HG03571 (cell line): ENCODE data around the gene ACIN1.
A peak's percentile ranks its signal among the peaks of the same experiment; 100 is the strongest.
"Not testable (repeated sequence)": the region's sequence is repeated elsewhere in the genome, so short reads cannot be mapped to it uniquely, and the experiment has no call there.

Source experiments
- ATAC-seq: cut with Tn5 transposase; IDR thresholded peaks from one replicate; pipeline ENCODE4 v1.9.1; 2021; ENCODE audit not compliant: unreplicated experiment

Gene ACIN1

DNA sequence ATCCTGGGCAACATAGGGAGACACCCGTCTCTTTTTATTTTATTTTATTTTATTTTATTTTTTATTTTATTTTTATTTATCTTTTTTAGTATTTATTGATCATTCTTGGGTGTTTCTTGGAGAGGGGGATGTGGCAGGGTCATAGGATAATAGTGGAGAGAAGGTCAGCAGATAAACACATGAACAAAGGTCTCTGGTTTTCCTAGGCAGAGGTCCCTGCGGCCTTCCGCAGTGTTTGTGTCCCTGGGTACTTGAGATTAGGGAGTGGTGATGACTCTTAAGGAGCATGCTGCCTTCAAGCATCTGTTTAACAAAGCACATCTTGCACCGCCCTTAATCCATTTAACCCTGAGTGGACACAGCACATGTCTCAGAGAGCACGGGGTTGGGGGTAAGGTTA is 12.7 kb upstream of the ACIN1 start:
- ATAC-seq = not testable (repeated sequence)

DNA sequence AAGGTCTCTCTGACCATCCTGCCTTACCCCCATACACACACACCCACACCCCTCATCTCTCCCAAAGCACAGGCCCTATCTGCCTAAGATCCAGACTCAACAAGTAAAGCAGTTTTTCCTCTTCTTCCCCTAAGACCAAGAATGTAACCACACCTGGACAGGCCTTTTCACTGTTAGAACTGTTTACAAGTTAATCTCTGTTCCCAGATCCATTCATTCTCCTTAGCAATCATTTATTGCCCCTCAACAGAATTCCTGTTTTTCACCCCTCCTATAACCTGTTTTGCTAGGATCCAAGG is 11.8 kb upstream of the ACIN1 start:
- ATAC-seq = no peak

DNA sequence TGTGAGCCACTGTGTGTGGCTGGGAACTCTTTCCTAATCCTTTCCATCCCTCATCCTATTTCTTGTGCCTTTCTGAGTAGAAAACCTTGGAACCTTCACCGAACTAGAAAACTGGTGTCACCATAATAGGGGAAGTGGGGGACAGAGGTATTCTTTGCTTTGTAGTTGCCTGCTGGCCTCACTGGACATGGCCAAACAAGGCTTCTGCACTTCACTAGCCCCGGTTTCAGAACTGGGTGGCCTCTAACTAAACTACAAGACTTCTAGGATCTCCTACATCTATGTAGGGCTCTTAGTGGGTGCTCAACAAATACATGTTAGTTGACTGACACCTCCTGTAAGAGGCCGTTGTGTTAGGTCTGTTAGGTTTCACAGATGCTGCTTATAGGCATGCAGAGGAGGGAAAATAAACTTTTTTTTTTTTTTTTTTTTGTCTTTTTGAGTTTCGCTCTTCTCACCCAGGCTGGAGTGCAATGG is 10.4 kb upstream of the ACIN1 start:
- ATAC-seq = no peak

DNA sequence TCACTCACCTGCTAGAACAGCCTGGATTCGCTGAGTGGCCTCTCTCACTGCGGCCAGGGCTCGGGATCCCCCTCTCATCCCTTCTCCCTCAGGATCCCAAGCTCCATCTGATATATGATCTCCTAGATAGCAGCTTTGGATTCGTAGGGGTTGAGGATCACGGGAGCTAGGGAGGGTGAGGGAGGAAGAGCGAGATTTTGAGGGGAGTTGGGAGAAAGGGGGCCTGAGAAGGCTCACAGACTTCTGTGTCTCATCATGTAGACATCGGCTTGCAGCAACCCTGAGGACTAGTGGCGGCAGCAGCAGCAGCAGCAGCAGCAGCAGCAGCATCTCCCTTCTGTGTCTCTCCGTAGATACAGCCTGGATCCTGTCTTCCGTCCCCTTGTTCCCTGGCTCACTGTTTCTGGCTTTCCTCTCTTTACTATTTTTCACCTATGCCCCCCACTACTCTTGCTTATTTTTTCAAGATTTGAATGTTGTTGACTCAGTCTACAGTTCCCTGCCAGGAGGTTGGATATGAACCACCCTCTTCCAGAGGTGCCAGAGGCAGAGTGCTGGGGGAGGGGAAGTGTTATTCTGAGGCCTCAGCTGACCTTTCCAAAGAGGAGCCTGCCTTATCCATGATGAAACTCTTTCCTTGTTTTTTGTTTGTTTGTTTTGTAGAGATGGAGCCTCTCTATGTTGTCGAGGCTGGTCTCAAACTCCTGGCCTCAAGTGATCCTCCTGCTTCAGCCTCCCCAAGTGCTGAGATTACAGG is 9.8 kb upstream of the ACIN1 start, which contains the start of gene CIROP:
Gene CIROP, minus strand, starts transcription at position 399 of the 757 bp plus-strand sequence. Its CDS starts 69 bp downstream, at position 330.
- ATAC-seq = no peak

DNA sequence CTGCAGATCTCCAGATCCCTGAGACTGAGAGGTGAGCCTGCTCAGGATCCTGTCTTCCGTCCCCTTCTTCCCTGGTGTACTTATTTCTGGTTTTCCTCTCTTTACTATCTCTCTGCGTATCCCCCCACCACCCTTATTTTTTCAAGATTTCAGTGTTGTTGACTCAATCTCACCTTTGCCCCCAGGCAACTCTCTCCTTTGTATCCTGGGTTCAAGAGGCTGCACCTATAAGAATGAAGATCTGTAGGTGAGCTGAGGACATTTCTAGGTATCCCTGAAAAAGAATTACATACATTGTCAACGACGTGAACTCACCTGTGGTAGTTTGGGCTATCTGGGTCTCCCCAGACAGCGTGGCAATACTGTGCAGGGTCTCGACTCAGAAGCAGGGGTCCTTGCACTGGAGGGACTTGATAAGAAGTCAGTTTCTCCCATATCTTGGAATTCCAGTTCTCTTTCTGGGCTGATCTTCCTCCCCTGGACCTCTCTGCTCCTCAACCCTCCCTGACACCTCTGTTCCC is 9.2 kb upstream of the ACIN1 start:
- ATAC-seq = no peak

DNA sequence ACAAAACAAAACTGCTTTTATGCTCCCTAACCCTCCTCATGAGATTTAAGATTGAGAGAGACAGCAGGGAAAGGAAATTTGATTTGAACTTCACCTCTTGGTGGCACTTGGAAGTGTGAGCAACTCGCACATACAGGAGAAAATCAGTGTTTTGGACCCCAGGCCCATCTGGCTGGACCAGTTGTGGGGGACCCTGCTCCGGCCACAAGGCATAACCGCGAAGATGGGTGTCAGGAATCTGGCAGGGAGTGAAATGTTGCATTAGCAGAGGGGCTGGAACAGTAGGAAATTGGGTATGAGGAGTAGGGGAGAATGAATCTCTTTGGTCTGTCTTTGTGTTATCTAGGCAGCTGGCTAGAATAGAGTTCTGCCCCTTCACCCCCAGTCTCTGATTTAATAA is 8.6 kb upstream of the ACIN1 start:
- no peak for ATAC-seq

DNA sequence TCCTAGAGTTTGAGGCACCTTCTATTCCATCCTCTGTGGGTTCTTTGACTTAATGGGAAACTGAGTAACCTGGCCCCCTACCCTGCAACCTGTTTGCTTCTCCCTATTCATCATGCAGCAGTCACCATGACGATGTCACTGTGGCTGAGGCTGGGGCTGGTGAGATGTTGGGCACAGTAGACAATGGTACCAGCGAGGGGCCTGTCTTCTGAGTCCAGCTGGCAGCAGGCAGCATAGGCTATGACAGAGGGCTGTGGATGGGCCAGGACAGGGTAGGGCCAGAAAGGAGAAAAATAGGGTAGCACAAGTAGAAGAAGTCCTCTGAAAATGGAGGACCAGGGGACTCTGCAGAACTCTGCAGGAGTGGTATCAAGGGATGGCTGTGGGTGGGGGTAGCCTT is 7.9 kb upstream of the ACIN1 start:
- ATAC-seq = no peak

DNA sequence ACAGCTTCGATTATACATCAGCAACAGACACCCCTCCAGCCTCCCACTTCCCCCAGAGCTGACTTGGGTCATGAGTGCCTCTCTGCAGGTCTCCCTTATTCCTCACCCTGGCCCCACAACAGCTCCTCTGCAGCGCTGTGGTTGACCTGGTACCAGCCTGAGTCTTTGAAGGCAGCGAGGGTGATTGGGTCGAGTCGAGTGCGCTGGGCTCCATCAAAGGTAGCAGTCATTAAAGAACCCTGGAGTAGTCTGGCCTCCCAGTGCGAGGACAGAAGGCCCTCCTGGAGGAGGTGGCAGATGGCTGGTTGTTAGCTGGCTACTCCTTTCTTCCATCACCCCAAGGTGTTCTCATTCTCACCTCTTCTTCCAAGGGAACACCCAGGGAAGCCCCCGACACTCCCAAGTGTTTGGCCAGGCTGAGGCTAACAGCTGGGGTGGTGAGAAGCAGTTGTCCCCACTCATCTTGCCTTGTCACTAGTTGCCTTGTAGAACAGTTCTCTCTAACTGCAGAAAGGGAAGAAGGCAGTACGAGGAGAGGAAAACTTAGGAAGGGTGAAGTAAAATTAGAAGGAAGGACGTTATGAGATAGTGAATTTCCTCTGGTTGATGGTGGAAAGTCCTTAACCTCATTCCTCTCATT is 7.2 kb upstream of the ACIN1 start:
- ATAC-seq = no peak

DNA sequence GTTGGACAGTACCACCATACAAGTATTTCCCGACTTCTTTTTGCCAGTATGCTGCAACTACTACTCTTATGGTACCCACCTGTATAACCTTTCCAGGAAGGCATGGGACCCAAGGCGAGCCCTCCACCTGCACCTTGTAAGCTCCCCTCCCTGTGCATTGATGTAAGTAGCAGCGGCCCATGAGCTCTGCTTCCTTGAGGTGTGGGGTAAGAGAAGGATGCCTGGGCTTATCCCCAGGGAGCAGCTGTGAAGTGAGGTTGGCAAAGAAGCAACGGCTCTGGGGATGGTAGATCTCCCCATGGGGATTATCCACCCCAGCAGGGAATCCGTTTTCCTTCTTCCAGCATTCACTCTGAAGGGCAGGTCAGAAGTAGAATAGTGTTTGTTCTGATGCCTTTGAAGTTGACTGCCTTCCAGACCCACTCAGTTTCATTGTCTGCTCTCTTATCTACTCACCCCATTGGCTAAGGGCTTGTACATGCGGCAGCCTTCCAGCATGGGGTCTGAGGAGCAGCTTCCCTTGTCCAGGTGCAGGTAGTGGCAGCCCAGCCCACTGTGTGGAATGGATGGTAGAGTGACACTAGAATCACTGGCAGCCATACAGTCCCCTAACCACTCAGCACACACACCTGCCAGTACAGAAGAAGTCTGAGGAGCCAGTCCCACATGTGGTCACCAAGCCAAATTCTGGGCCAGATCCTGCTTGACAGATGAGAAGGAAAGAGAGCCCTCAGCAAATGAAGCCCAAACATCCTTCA is 6.5 kb upstream of the ACIN1 start:
- ATAC-seq = no peak

DNA sequence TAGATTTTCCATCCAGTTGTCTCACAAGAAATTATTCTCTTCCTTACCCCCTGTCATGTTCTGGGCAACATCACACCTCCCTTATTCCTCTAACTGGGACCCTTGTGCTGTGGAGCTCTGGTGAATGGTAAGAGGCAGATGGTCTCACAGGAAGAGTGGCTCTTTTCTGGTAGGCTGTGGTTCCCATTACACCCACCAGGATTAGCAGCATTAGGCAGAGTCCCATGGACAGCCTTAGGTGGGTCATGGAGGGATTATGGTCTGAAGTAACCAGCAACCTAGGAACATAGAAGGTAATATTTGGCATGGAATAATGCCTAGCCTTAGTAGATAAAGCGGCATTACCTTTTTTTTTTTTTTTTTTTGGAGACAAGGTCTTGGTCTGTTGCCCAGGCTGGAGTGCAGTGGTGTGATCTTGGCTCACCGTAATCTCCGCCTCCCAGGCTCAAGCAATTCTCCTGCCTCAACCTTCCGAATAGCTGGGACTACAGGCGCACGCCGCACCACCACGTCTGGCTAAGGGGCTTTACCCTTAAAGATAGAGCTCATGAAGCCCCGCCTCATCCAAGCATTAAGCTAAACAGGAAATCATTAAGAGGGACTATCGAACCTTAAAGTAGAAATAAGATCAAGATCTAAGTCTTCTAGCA is 4.4 kb upstream of the ACIN1 start:
- ATAC-seq = no peak

DNA sequence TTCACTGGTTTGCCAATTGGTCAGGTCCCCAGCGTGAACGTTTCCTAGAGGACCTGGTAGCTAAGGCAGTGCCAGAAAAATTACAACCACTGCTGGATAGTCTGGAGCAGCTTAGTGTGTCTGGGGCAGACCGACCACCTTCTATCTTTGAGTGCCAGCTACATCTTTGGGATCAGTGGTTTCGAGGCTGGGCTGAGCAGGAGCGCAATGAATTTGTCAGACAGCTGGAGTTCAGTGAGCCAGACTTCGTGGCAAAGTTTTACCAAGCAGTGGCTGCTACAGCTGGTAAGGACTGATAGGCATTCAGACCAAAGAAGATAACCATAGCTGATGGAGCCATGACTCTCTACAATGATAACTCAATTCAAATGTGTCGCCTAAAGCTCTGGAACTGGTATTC is 2.9 kb upstream of the ACIN1 start:
- ATAC-seq = no peak

DNA sequence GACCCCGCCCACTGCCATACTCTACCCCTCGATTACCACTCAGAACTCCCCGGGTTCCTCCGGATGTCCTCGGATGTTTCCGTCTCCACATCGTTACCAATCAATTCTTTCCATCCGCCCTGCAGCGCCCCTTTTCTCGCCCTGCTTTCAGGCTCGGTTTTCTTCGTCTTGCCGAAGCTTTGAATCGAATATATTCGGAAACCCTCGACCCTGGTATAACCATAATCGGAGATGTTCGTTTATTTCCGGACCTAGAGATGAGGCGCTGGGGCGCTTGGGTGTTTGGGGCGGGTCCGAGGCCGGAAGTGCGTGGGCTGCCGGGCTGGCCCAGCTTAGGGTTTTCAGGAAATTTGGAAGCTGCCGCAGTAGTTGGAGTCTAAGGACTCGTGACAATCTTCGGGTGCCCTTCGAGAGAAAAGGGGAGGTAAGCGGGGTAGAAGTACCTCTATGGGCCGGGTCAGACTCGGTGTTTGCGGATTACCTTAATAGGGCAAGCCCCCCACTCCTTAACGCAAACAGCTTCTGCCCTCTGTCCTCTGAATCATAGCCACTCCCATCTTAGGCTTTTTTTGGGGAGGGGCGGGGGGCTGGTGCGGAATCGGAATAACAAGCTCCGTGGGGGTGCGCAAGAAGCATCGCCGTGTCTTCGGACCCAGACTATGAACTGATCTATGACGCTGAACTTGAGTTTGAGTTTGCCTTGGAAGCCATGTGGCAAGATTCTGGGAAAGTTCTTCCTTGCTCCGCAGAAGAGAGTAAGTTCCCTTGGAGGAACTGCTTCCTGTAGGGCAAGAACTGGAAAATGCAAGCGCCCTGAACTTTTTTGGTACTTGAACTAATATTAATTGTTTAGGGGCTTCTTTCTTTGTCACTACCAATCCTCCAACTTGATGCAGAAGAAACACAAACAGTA is 516 bp upstream of the ACIN1 start, which contains the start of gene C14orf119:
Gene C14orf119, plus strand, starts transcription at position 310 of the 913 bp plus-strand sequence. CDS start 2,154 bp downstream, outside the sequence.
- ATAC-seq = peak; percentile 90

DNA sequence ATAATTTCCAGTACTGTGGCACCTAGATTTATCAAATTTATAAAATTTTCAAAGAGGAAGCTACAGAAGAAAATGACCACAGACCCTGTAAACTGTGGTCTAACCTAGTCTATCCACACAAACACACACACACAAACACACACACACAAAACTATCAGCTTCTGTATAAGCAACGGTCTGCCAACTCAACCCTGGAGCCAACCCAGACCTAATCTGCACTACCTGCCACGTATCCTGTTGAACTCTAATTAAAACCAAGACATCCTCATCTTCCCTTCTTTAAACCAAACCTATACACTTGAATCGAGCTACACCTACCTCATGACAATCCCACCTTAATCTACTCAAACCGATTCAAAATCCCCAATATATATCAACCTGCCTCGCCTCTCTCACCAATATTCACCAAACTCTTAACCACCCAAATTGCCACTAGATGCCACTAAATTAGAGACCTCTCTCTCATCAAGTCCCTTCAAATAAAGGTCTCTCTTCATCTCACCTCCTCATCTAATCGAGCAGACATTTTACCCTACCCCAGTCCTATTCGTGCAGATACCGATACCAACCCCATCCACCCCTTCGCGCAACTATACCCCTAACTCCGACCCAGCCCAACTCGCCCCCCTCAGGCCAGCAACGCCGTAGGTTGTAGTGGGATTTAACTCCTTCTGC is 808 bp downstream of the ACIN1 start:
- ATAC-seq = peak; percentile 14

DNA sequence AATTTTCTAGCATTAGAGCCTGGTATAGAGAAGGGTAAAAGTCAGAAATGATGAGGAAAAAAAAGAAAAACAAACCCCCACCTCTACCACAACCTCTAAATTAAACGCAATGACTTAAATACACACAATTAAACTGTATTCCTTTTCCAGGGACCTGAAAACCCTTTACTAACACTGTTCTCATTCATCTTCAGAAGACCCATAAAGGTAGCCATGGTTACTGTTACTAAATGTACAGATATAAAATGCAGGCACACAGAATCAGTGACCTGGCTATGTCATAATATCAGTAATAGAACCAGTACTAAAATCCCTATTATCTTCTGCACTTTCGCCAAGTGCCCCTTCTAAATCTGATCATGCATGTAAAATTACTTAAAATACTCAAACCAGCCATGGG is 1.4 kb downstream of the ACIN1 start:
- no peak for ATAC-seq

DNA sequence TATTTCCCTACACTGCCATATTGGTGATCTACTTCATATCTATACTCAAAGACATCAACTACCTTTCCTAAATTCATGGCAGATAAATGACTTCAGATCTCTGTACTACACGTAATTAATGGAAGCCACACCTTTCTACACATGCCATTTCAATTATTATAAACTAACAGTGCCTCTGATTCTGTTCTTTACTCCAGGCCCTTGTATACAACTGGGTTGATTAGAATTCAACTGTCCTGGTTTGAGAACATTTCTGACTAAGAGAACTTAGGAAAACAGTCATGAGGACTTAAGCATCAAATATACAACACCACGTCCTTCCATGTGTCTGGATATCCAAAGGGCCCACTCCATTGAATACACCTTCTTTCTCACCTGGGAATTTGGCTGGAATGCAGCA is 1.8 kb downstream of the ACIN1 start:
- no peak for ATAC-seq

DNA sequence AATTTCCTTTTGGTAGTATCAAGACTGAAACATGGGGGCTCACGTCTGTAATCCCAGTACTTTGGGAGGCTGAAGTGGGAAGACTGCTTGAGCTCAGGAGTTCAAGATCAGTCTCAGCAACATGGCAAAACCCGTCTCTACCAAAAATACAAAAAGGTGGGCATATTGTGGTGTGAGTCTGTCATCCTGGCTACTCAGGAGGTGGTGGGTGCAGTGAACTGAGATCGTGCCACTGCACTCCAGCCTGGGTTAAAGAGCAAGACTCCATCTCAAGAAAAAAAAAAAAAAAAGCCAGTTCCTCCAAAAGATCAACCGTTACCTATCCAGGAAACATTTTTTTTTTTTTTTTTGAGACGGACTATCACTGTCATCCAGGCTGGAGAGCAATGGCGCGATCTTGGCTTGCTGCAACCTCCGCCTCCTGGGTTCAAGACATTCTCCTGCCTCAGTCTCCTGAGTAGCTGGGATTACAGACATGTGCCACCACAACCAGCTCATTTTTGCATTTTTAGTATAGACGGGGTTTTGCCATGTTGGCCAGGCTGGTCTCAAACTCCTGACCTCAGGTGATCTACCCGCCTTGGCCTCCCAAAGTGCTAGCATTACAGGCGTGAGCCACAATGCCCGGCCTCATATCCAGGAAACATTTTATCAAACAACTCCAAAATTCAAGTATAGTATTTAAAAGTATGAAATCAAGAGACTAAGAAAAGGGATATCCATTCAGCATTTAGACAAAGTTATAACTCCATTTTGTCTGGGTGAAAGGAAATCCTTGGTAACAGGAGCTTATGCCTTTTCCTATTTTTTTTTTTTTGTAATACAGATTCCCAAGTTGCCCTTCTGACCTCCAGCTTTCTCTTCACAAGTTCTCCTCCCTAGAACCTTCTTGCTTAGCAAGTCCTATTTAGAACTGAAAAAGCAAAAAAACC is 3.4 kb downstream of the ACIN1 start:
- ATAC-seq = no peak

DNA sequence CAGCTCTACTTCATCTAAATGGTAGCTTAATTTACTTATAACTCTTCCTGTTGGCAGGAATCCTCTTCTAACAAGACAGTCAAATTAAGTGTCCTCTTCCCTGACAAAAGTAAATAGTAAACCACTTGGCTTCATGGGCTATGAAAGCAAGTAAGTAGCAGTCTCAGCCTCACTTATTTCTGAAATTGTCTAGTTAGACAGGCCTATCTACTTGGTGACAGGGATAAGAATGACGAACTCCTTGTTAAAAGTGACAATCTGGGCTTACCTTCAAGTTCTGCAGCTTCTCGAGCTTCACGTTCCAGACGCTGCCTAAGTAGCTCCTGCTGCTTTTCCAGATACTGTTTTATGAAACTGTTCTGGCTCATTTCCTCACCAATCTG is 4.7 kb downstream of the ACIN1 start:
- no peak for ATAC-seq

DNA sequence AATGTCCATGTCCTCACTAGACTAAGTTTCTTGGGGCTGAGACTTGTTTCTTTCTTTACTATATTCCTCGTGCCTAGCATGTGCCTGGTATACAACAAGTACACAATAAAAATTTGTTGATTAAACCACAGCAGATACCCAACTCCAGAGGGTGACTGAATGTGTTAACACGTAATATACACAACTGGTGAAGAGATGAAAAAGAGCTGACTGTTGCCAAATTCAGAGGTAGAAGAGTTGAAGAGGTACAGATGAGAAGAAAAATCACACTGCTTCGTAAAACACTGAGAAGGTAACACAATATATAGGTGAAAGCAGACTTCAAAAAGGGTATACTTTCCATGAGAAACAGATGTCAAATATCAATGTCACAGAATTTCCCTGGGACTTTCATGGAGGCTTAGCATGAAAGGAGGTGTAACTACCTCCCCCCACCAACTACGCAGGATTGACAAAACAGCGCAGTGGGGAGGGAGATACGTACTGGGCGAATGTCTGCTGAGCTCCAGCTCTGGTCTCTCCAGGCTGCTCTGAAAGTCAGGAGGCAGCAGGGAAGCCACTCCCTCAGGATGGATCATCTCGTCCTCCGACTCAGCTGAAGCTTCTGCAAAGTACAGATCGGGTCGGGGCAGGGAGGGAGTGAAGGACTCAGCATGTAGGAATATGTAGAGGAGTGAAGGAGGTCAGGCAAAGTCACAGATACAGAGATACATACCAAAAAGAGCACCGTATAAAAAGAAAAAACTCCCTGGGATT is 5.3 kb downstream of the ACIN1 start:
- no peak for ATAC-seq
